Measurements from ENCODE around the gene EDN1. TPM values are rescaled to one million over a fixed set of nuclear protein-coding genes. Genes with fewer than 3 reads are reported as not detected.

Gene EDN1
- total RNA-seq, 2 donors from 2014 or later, result 6.5 to 11.8 TPM

GRCh38 chr6:12245763-12246718 is 44.1 kb upstream of the EDN1 start:
- no peak overlapping the region for H3K4me3 ChIP-seq
- H3K9me3 ChIP-seq, result no peaks in the 10 kb centered on the region
- no peaks in the 10 kb centered on the region for H3K36me3 ChIP-seq
- H3K4me1 ChIP-seq (ENCODE audit: control insufficient read depth in 1 of 2, low read depth in 2 of 2), result no peaks in the 10 kb centered on the region
- H3K27ac ChIP-seq, result no peak overlapping the region
- no peak for DNase-seq (ENCODE audit: low spot score)
- TF ChIP-seq CTCF (IDR thresholded peaks at IDR 0.05), result no peak
- ATAC-seq (ENCODE audit: insufficient number of reproducible peaks, low FRiP score, low read depth), result no peak
- H3K27me3 ChIP-seq (replicated peaks; ENCODE audit: insufficient read depth), result no peaks in the 10 kb centered on the region

GRCh38 chr6:12246900-12247299 is 43.3 kb upstream of the EDN1 start:
- H3K36me3 ChIP-seq, result no peaks in the 10 kb centered on the region
- TF ChIP-seq CTCF (IDR thresholded peaks at IDR 0.05), result no peak
- no peaks in the 10 kb centered on the region for H3K9me3 ChIP-seq
- H3K4me3 ChIP-seq, result no peak overlapping the region
- no peaks in the 10 kb centered on the region for H3K27me3 ChIP-seq (replicated peaks; ENCODE audit: insufficient read depth)
- H3K27ac ChIP-seq, result no peak overlapping the region
- no peak for DNase-seq (ENCODE audit: low spot score)
- no peak for ATAC-seq (ENCODE audit: insufficient number of reproducible peaks, low FRiP score, low read depth)
- no peaks in the 10 kb centered on the region for H3K4me1 ChIP-seq (ENCODE audit: control insufficient read depth in 1 of 2, low read depth in 2 of 2)

GRCh38 chr6:12249541-12250382 is 40.4 kb upstream of the EDN1 start:
- H3K9me3 ChIP-seq, result no peaks in the 10 kb centered on the region
- no peaks in the 10 kb centered on the region for H3K4me1 ChIP-seq (ENCODE audit: control insufficient read depth in 1 of 2, low read depth in 2 of 2)
- H3K27me3 ChIP-seq (replicated peaks; ENCODE audit: insufficient read depth), result no peaks in the 10 kb centered on the region
- H3K36me3 ChIP-seq, result no peaks in the 10 kb centered on the region
- H3K27ac ChIP-seq, result no peak overlapping the region
- ATAC-seq (ENCODE audit: insufficient number of reproducible peaks, low FRiP score, low read depth), result no peak
- H3K4me3 ChIP-seq, result no peak overlapping the region
- no peak for DNase-seq (ENCODE audit: low spot score)
- no peak for TF ChIP-seq CTCF (IDR thresholded peaks at IDR 0.05)

- H3K9me3 ChIP-seq, result no peaks in the 10 kb centered on the region
- no peak for ATAC-seq (ENCODE audit: insufficient number of reproducible peaks, low FRiP score, low read depth)
- H3K27me3 ChIP-seq (replicated peaks; ENCODE audit: insufficient read depth), result no peaks in the 10 kb centered on the region
- H3K4me1 ChIP-seq (ENCODE audit: control insufficient read depth in 1 of 2, low read depth in 2 of 2), result no peaks in the 10 kb centered on the region
- no peak for TF ChIP-seq CTCF (IDR thresholded peaks at IDR 0.05)
- no peak for DNase-seq (ENCODE audit: low spot score)
- H3K27ac ChIP-seq, result no peak overlapping the region
- no peaks in the 10 kb centered on the region for H3K36me3 ChIP-seq
- no peak overlapping the region for H3K4me3 ChIP-seq
Measured at GRCh38 chr6:12250383-12250770, 39.8 kb upstream of the EDN1 start.

- DNase-seq (ENCODE audit: low spot score) (no peak), ATAC-seq (ENCODE audit: insufficient number of reproducible peaks, low FRiP score, low read depth) (no peak)
- no peaks in the 10 kb centered on the region for H3K9me3 ChIP-seq
- no peak overlapping the region for H3K27ac ChIP-seq
- no peak overlapping the region for H3K4me3 ChIP-seq
- H3K4me1 ChIP-seq (ENCODE audit: control insufficient read depth in 1 of 2, low read depth in 2 of 2), result no peaks in the 10 kb centered on the region
- H3K27me3 ChIP-seq (replicated peaks; ENCODE audit: insufficient read depth), result no peaks in the 10 kb centered on the region
- no peak for TF ChIP-seq CTCF (IDR thresholded peaks at IDR 0.05)
- no peaks in the 10 kb centered on the region for H3K36me3 ChIP-seq
Measured at GRCh38 chr6:12254210-12254609, 36.0 kb upstream of the EDN1 start.

All from thoracic aorta (tissue), 2 donors.